Neural cell (in vitro differentiated cells): Measurements from ENCODE around the gene TCF15. TPM values are rescaled to one million over a fixed set of nuclear protein-coding genes. Genes with fewer than 3 reads are reported as not detected.
"Not testable (repeated sequence)": the region's sequence is repeated elsewhere in the genome, so short reads cannot be mapped to it uniquely, and the experiment has no call there.

Source experiments
- H2AFZ ChIP-seq: fragments of 200-600, 300-800 bp; sonication (generic), shearing (Covaris generic); 2 replicates; pipeline ENCODE4 v1.6.0; 2014; ENCODE audit warnings: low read depth, mild to moderate bottlenecking, antibody characterized with exemption, low read length, moderate library complexity
- H3F3A ChIP-seq: fragments of 200-600 bp; shearing (Covaris generic); 2 replicates; pipeline ENCODE4 v1.6.1; 2016; ENCODE audit warnings: mild to moderate bottlenecking, moderate library complexity, mixed read lengths, antibody characterized with exemption, low read length; ENCODE audit not compliant: insufficient read depth, poor library complexity, severe bottlenecking
- H3K27ac ChIP-seq: fragments of 200-600, 300-800 bp; sonication (generic), shearing (Covaris generic); 2 replicates; pipeline ENCODE4 v1.5.1; 2014; ENCODE audit warnings: mild to moderate bottlenecking, low read length, moderate library complexity
- H3K27me3 ChIP-seq: fragments of 300-800, 200-600 bp; sonication (generic), shearing (Covaris generic); 2 replicates; pipeline ENCODE4 v1.6.0; 2014; ENCODE audit warnings: mild to moderate bottlenecking, low read depth, low read length, moderate library complexity; ENCODE audit not compliant: insufficient read depth
- H3K36me3 ChIP-seq: fragments of 300-800, 200-600 bp; sonication (generic), shearing (Covaris generic); 2 replicates; pipeline ENCODE4 v1.5.1; 2014; ENCODE audit warnings: mild to moderate bottlenecking, antibody characterized with exemption, low read length, moderate library complexity; ENCODE audit not compliant: insufficient read depth
- H3K4me2 ChIP-seq: fragments of 300-800, 200-600 bp; sonication (generic), shearing (Covaris generic); 2 replicates; pipeline ENCODE4 v1.6.0; 2014; ENCODE audit warnings: mild to moderate bottlenecking, low read length
- H3K4me3 ChIP-seq: fragments of 300-800, 200-600 bp; sonication (generic), shearing (Covaris generic); 2 replicates; pipeline ENCODE4 v1.5.1; 2014; ENCODE audit warnings: mild to moderate bottlenecking, low read length, moderate library complexity
- H3K79me2 ChIP-seq: fragments of 200-600 bp; shearing (Covaris generic); replicated peaks from 2 replicates; pipeline ENCODE4 v1.6.0; 2014; ENCODE audit warnings: mild to moderate bottlenecking, low read length, moderate library complexity; ENCODE audit not compliant: insufficient read depth
- H3K9ac ChIP-seq: fragments of 300-800, 200-600 bp; sonication (generic), shearing (Covaris generic); 2 replicates; pipeline ENCODE4 v1.6.1; 2016; ENCODE audit warnings: mild to moderate bottlenecking, low read length, mixed read lengths
- H3K9me2 ChIP-seq: fragments of 200-600 bp; shearing (Covaris generic); 2 replicates; pipeline ENCODE4 v1.6.1; 2016; ENCODE audit warnings: mild to moderate bottlenecking, low read length, mixed read lengths; ENCODE audit not compliant: insufficient read depth
- H3K9me3 ChIP-seq: fragments of 200-600, 300-800 bp; sonication (generic), shearing (Covaris generic); 2 replicates; pipeline ENCODE4 v1.6.1; 2016; ENCODE audit warnings: mild to moderate bottlenecking, mixed run types, low read length, moderate library complexity, mixed read lengths
- H4K20me1 ChIP-seq: fragments of 200-600 bp; shearing (Covaris generic); 2 replicates; pipeline ENCODE4 v1.6.1; 2016; ENCODE audit warnings: mild to moderate bottlenecking, mixed run types; ENCODE audit not compliant: insufficient read depth
- CTCF ChIP-seq: fragments of 450-650 bp; IDR thresholded peaks from 2 replicates; pipeline ENCODE4 v1.5.1; 2014; ENCODE audit warnings: antibody characterized with exemption, mild to moderate bottlenecking, moderate library complexity; ENCODE audit not compliant: poor library complexity, severe bottlenecking
- EP300 ChIP-seq: fragments of 450-650 bp; conservative IDR thresholded peaks from 2 replicates; pipeline ENCODE4 v1.6.1; 2014; ENCODE audit warnings: antibody characterized with exemption, mild to moderate bottlenecking, moderate library complexity; ENCODE audit not compliant: poor library complexity, severe bottlenecking
- EZH2 ChIP-seq: fragments of 200-600, 300-800 bp; shearing (Covaris generic), sonication (generic); IDR thresholded peaks from 2 replicates; pipeline ENCODE4 v1.6.1; 2014; ENCODE audit warnings: antibody characterized with exemption, low read length, borderline replicate concordance, mild to moderate bottlenecking; ENCODE audit not compliant: insufficient read depth, poor library complexity, severe bottlenecking
- MXI1 ChIP-seq: fragments of 450-650 bp; conservative IDR thresholded peaks from 2 replicates; pipeline ENCODE4 v1.6.1; 2014; ENCODE audit warnings: antibody characterized with exemption, mild to moderate bottlenecking; ENCODE audit not compliant: poor library complexity, severe bottlenecking
- POLR2AphosphoS5 ChIP-seq: IDR thresholded peaks from 2 replicates; pipeline ENCODE4 v1.6.1; 2012
- RAD21 ChIP-seq: fragments of 450-650 bp; conservative IDR thresholded peaks from 2 replicates; pipeline ENCODE4 v1.6.1; 2014; ENCODE audit warnings: antibody characterized with exemption, mild to moderate bottlenecking, moderate library complexity
- REST ChIP-seq: IDR thresholded peaks from 2 replicates; pipeline ENCODE4 v1.6.1; 2012; ENCODE audit warnings: borderline replicate concordance
- SMC3 ChIP-seq: fragments of 450-650 bp; conservative IDR thresholded peaks from 2 replicates; pipeline ENCODE4 v1.6.1; 2014; ENCODE audit warnings: antibody characterized with exemption, mild to moderate bottlenecking, moderate library complexity; ENCODE audit not compliant: poor library complexity
- TAF1 ChIP-seq: IDR thresholded peaks from 2 replicates; pipeline ENCODE4 v1.6.1; 2012; ENCODE audit warnings: low read depth
- polyA plus RNA-seq: library from polyadenylated mRNA; depleted of rRNA; stranded (reverse); fragments of >200 nt; gene quantifications from 2 replicates; pipeline ENCODE4 v1.2.3, GENCODE V29; 2014

TCF15 gene
- polyA plus RNA-seq, 1 donor from 2014 or later, result not detected

- Histone ChIP-seq H3F3A (no peaks in the 10 kb centered on the region), H3K27me3 (no peaks in the 10 kb centered on the region), H3K9me3 (no peaks in the 10 kb centered on the region), H2AFZ (no peak overlapping the region), H3K27ac (no peak overlapping the region), H3K4me3 (no peak overlapping the region), H3K9me2 (no peaks in the 10 kb centered on the region), H3K36me3 (no peaks in the 10 kb centered on the region), H4K20me1 (no peaks in the 10 kb centered on the region), H3K4me2 (no peak overlapping the region), H3K9ac (no peak overlapping the region), H3K79me2 (no peaks in the 10 kb centered on the region)
- TF ChIP-seq RAD21 (no peak), REST (no peak), EP300 (no peak), POLR2AphosphoS5 (no peak), MXI1 (no peak), EZH2 (no peak), SMC3 (no peak), CTCF (no peak), TAF1 (no peak)
These were observed 27.9 kb downstream of the TCF15 start for GRCh38 chr20:582204-582603.

- H3K9me3 ChIP-seq, H3K36me3 ChIP-seq, H3K79me2 ChIP-seq, H3K9me2 ChIP-seq, H2AFZ ChIP-seq, H4K20me1 ChIP-seq, H3F3A ChIP-seq, H3K9ac ChIP-seq, H3K27me3 ChIP-seq, H3K27ac ChIP-seq, H3K4me2 ChIP-seq, H3K4me3 ChIP-seq: not testable (repeated sequence)
These were observed 31.0 kb downstream of the TCF15 start for GRCh38 chr20:578940-579690.
